Measurements from ENCODE around the gene PEX11B.

PEX11B gene

GRCh38 chr1:145917595-145917994 is 922 bp downstream of the PEX11B start:
- in situ Hi-C loops (cut with MboI; ENCODE audit: low sequenced_read_pairs): loop anchor here (10.0 kb wide), 1 partner anchor 47 kb away; the partner anchor contains the start of genes ANKRD34A and POLR3GL

GRCh38 chr1:145916745-145917144 is 1.8 kb downstream of the PEX11B start:
- in situ Hi-C loops (cut with MboI; ENCODE audit: low sequenced_read_pairs): loop anchor here (10.0 kb wide), 1 partner anchor 48 kb away; the partner anchor contains the start of genes ANKRD34A and POLR3GL

DNA sequence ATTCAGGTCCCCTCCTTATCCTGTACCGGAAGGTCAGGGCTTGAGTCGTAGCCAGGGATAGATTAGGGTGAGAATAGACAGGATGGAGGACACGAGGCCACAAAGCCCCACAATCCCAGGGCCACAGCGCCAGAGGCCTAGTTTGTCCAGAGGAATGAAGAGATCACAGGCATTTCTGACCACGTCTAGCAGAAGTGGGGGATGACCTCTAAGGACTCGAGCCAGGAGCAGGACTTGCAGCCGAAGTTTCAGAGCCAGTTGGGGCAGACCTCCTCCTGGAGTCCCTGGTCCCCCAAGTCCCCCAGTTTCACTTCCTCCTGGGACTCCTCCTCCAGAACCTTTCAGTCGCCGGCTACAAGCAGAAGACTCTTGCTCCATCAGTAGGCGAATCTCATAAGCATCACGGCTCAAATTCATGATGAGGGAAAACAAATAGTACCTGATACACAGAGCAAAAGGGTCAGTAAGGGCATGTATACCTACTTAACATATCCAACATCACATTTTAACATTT is 6.3 kb downstream of the PEX11B start:
- in situ Hi-C loops (cut with MboI; ENCODE audit: low sequenced_read_pairs): loop anchor here (10.0 kb wide), 1 partner anchor 53 kb away; the partner anchor contains the start of genes ANKRD34A and POLR3GL

DNA sequence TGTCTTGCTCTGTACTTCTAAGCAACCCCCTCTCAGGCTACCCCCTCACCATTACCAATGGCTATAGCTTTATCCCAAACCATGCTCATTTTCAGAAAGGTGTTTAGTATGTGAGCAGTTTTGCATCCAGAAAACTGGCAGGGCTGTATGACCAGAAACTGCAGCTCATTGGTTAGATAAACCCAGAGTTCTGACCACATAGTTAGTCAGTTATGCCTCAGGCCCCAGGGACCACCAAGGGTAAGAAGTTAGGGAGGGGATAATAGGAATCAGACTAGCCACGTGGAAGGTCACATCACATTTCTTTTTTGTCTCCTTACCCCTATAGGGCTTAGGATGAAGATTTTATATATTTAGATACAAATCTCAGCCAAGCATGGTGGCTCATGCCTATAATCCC is 9.9 kb downstream of the PEX11B start:
- in situ Hi-C loops (cut with MboI; ENCODE audit: low sequenced_read_pairs): loop anchor here (10.0 kb wide), 1 partner anchor 54 kb away; the partner anchor contains the start of gene PIAS3

DNA sequence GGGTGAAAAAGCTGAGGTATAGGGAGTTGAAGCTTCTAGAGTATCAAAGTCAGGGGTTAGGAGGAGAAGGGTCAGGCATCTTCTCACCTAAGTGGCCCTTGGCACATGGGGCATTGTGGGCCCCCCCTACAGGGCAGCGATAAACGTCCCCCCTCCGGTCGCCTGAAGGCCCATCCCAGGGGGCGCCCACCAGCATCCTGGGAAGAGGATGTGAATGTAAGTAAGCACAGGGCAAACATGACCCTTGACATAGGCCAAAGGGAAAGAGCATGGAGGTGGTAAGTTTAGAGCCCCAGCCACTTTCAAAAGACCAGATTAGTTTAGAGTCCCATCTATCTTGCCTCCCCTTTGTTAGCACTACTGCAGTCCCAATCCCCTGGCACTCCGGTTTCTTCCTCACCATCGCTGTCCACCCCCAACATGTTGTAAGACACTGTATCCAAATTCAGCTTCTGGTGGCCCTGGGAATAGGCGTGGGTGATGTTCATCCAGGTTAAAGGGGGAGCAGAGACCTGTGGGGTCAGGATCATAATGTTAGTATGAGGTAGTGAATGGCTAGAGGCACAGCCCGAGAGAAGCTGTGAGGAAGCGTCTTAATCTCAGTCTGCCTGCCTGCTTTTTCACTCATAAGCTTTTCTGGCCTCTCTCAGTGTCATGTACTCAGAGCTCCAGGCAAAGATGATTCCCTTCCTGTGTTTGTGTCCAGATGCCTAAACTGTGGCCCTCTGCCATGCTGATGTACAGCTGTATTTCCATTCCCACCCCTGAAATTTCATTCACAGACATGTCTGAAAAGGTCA is 11.4 kb downstream of the PEX11B start:
- in situ Hi-C loops (cut with MboI; ENCODE audit: low sequenced_read_pairs): loop anchor here (10.0 kb wide), 1 partner anchor 52 kb away; the partner anchor contains the start of gene PIAS3

- in situ Hi-C loops (cut with MboI; ENCODE audit: low sequenced_read_pairs): loop anchor here (10.0 kb wide), 1 partner anchor 47 kb away; the partner anchor contains the start of gene PIAS3
Measured at GRCh38 chr1:145901312-145902021, 17.1 kb downstream of the PEX11B start.

- in situ Hi-C loops (cut with MboI; ENCODE audit: low sequenced_read_pairs): no loop called here
Measured at GRCh38 chr1:145898756-145899155, 19.8 kb downstream of the PEX11B start.

- in situ Hi-C loops (cut with MboI; ENCODE audit: low sequenced_read_pairs): no loop called here
Measured at GRCh38 chr1:145897969-145898368, 20.5 kb downstream of the PEX11B start.

GRCh38 chr1:145895471-145895870 is 23.0 kb downstream of the PEX11B start:
- in situ Hi-C loops (cut with MboI; ENCODE audit: low sequenced_read_pairs): no loop called here

- in situ Hi-C loops (cut with MboI; ENCODE audit: low sequenced_read_pairs): no loop called here
Measured at GRCh38 chr1:145893306-145894055, 25.0 kb downstream of the PEX11B start.

DNA sequence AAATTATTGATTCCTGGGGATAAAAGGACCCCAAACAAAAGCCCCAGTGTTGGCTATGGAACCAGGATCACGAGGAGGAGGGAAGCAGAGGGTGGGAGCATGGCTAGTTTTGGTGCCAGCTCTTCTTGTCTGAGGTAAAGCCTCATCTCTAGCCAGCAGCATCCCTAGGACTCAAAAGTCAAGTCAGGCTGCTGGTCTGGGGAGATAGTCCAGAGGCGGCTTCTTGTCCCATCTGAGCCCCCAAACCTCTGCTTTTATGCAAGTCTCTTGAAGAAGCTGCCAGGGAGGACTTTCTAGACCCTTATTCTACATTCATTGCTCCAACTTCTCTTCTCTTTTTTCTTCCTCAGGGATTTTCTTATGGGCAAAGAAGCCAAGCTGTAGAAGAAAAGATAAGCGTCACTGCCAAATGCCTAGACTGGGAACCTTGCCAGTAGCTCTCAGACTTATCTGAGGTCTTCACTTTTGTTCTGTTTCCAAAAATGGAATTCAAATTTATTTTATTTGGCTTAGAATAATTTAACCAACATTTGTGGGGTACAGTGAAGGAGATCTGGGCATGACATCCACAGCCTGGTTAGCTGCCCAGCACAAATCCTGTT is 25.9 kb downstream of the PEX11B start:
- in situ Hi-C loops (cut with MboI; ENCODE audit: low sequenced_read_pairs): no loop called here

DNA sequence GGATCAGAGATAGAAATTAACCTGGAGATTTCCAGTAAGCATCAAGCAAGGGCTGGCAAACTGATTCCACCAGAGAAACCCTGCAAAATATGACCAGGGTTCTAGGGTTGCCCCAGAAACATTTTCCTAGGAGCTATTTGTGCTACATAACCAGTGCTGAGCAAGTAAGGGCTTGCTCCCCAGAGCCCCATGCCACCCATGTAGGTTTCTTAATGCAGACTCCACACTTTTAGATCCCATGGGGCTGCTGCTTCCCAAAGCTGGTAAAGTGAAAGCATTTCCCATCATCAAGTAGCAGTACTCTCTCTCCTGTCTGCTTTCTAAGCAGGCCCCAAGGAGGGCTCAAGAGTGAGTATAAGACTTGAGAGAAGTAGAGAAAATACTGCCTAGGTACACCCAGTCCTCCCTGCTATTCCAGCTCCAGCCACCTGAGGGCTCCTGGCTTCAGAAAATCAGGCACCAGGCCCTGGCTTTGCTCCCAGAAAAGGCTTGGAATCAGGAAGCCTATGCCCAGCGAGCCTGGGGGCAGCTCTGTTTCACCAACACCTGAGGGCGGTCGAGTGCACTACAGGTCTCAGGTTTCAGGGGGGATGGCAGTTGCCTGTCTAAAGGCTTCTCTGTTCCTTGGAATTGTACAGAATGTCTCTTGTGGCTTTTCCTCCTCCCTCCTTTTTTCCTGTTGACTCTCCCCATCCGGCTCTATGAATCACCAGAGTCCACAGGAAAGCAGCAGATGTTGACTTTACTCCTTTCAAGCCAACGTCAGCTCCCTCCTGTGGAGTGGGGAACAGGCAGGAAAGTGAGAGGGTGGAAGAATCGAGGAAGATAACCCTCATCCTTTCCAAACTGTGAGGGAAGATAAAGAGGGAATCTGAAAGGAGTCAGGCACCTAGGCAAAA is 26.7 kb downstream of the PEX11B start:
- in situ Hi-C loops (cut with MboI; ENCODE audit: low sequenced_read_pairs): no loop called here

GRCh38 chr1:145891143-145891542 is 27.4 kb downstream of the PEX11B start:
- in situ Hi-C loops (cut with MboI; ENCODE audit: low sequenced_read_pairs): no loop called here

DNA sequence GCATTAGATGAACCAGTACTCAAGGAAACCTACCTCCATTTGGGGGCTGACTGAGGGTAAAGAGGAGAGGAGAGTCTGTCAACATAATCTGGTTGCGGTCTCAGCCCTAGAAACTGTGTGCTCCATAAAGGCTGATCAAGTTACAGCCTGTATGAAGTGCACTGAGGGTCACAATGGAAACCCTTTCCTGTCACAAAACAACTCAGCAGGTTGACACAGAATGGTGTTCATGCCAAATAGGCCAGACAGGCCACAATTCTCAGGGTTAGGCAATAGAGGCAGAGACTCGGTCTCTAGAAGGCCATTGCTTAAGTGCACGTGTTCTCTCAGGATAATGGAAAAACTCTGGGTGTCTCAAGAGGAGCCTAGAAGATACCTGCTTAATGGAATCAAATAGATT is 28.8 kb downstream of the PEX11B start:
- in situ Hi-C loops (cut with MboI; ENCODE audit: low sequenced_read_pairs): no loop called here

- in situ Hi-C loops (cut with MboI; ENCODE audit: low sequenced_read_pairs): no loop called here
Measured at GRCh38 chr1:145887631-145888030, 30.9 kb downstream of the PEX11B start.

GRCh38 chr1:145886816-145887215 is 31.7 kb downstream of the PEX11B start:
- in situ Hi-C loops (cut with MboI; ENCODE audit: low sequenced_read_pairs): no loop called here

GRCh38 chr1:145886390-145886789 is 32.1 kb downstream of the PEX11B start:
- in situ Hi-C loops (cut with MboI; ENCODE audit: low sequenced_read_pairs): no loop called here

DNA sequence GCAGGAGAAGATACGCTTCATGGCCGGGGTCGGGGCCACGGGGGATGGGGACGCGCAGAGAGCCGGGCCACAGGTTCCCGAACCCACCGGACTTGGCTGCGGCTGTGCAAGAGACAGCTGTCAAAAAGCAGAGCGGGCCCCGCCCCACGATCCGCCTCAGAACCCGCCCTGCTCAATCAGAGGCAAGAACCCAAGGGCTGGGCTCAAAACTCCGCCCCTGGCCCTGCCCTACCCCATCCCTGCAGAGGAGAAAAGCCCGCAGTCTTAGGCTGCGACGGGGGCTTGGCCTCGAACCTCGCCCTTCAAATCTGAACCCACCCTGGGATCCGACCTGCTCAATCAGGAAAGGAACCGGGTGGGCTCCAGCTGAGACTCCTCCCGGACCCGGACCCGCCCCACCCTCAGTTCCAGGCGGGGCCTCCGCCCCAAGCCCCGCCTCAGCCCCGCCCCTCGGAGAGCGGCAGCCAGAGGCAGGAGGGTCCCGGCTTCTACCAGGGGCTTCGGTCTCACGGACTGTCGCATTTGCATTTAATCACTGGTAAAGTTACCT is 32.7 kb downstream of the PEX11B start, which contains the start of gene ANKRD35:
TSS of gene ANKRD35 (minus strand) at position 129 of the 550 bp plus-strand sequence. CDS start at position 21, 108 bp downstream.
- in situ Hi-C loops (cut with MboI; ENCODE audit: low sequenced_read_pairs): no loop called here

- in situ Hi-C loops (cut with MboI; ENCODE audit: low sequenced_read_pairs): no loop called here
Measured at GRCh38 chr1:145884675-145885074, 33.8 kb downstream of the PEX11B start.

Data from HL-60/S4 treated with retinoic acid at 250 ng/mL for 4 days and 3 days (cell line).